GM12878 (cell line): Measurements from ENCODE around the gene LAMA2. TPM values are rescaled to one million over a fixed set of nuclear protein-coding genes. Genes with fewer than 3 reads are reported as not detected.

Source experiments
- ATAC-seq: fragments of 200-7000 bp; cut with Tn5 transposase; 3 replicates; pipeline ENCODE4 v1.9.1; 2020; ENCODE audit warnings: mild to moderate bottlenecking, moderate library complexity
- BruUV-seq: library from RNA; stranded (reverse); fragments of 400-500 nt; replicated peaks from 2 replicates; lab custom pipeline; 2021; lab: Mats Ljungman, UMichigan
- CTCF ChIA-PET: fragments of 300-600 bp; sonication (Branson Sonifier 250); formaldehyde crosslinking; extraction: SDS; loops from one replicate; lab custom pipeline; 2021; ENCODE audit warnings: inconsistent platforms; lab: Yijun Ruan, JAX
- POLR2A ChIA-PET: fragments of 350-600 bp; formaldehyde crosslinking; extraction: SDS; loops from one replicate; lab custom pipeline; 2021; ENCODE audit warnings: inconsistent platforms; lab: Charles Lee
- RAD21 ChIA-PET: fragments of 300-600 bp; sonication (Branson Sonifier 250); formaldehyde crosslinking; loops from one replicate; lab custom pipeline; 2023; ENCODE audit warnings: antibody characterized with exemption; ENCODE audit not compliant: unreplicated experiment; lab: Charles Lee
- SMC1A ChIA-PET: fragments of 300-600 bp; sonication (Branson Sonifier 250); formaldehyde crosslinking; loops from one replicate; lab custom pipeline; 2023; ENCODE audit not compliant: unreplicated experiment, uncharacterized antibody; lab: Charles Lee
- DNase-seq: peaks from one replicate; pipeline ENCODE4 v3.0.0-alpha.2; 2011; ENCODE audit warnings: low read depth, low spot score
- FAIRE-seq: peaks from 3 replicates; lab custom pipeline; 2011; peaks lifted over from hg19 to GRCh38; lab: Jason Lieb, UNC
- H2AFZ ChIP-seq: 2 replicates; pipeline ENCODE4 v1.6.0; 2011; ENCODE audit warnings: low read depth, low read length, control low read depth; ENCODE audit not compliant: control insufficient read depth
- H3K27ac ChIP-seq: 2 replicates; pipeline ENCODE4 v1.5.1; 2011; ENCODE audit warnings: control low read depth; ENCODE audit not compliant: control insufficient read depth, insufficient read depth
- H3K27me3 ChIP-seq, 2 experiments: replicated peaks in 1 of 2; 2 replicates each; pipeline versions ENCODE4 v1.6.0 to v1.6.1; 2011; ENCODE audit warnings: low read length in 1 of 2; ENCODE audit not compliant: control insufficient read depth in 2 of 2, insufficient read depth in 2 of 2
- H3K36me3 ChIP-seq, 2 experiments: 2 replicates each; pipeline ENCODE4 v1.5.1; 2011; ENCODE audit warnings: low read length in 1 of 2; ENCODE audit not compliant: control insufficient read depth in 2 of 2, insufficient read depth in 2 of 2
- H3K4me1 ChIP-seq: 2 replicates; pipeline ENCODE4 v1.6.1; 2011; ENCODE audit warnings: mild to moderate bottlenecking, low read length, moderate library complexity, mixed read lengths; ENCODE audit not compliant: control insufficient read depth, insufficient read depth
- H3K4me2 ChIP-seq: 2 replicates; pipeline ENCODE4 v1.6.0; 2011; ENCODE audit warnings: control low read depth; ENCODE audit not compliant: control insufficient read depth, insufficient read depth
- H3K4me3 ChIP-seq: fragments of 200-600 bp; sonication (generic); 2 replicates; pipeline ENCODE4 v1.5.1; 2016
- H3K79me2 ChIP-seq: 2 replicates; pipeline ENCODE4 v1.6.0; 2011; ENCODE audit warnings: low read length; ENCODE audit not compliant: control insufficient read depth, insufficient read depth
- H3K9ac ChIP-seq: 2 replicates; pipeline ENCODE4 v1.8.0; 2011; ENCODE audit warnings: low read length, control low read depth, mixed read lengths; ENCODE audit not compliant: control insufficient read depth, insufficient read depth
- H3K9me3 ChIP-seq: replicated peaks from 3 replicates; pipeline ENCODE4 v1.5.1; 2011; ENCODE audit warnings: mild to moderate bottlenecking, low read length; ENCODE audit not compliant: control insufficient read depth, insufficient read depth
- H4K20me1 ChIP-seq: 2 replicates; pipeline ENCODE4 v1.6.0; 2011; ENCODE audit not compliant: control insufficient read depth, insufficient read depth
- ATF7 ChIP-seq: fragments of 450-650 bp; IDR thresholded peaks from 2 replicates; pipeline ENCODE4 v1.6.1; 2016; ENCODE audit warnings: low read depth, mild to moderate bottlenecking
- BRCA1 ChIP-seq: IDR thresholded peaks from 2 replicates; pipeline ENCODE4 v1.6.1; 2011; ENCODE audit warnings: low read depth, low read length, improper control_type of control experiment
- NFXL1 ChIP-seq: fragments of 450-650 bp; IDR thresholded peaks from 2 replicates; pipeline ENCODE4 v1.6.1; 2017; ENCODE audit warnings: antibody characterized with exemption, mild to moderate bottlenecking, borderline replicate concordance
- POLR2AphosphoS2 ChIP-seq: IDR thresholded peaks from 2 replicates; pipeline ENCODE4 v1.6.1; 2011; ENCODE audit warnings: low read depth, mild to moderate bottlenecking, low read length, improper control_type of control experiment, moderate library complexity
- RELA ChIP-seq: fragments of 450-650 bp; IDR thresholded peaks from 2 replicates; pipeline ENCODE4 v1.8.0; 2014; ENCODE audit warnings: borderline replicate concordance; ENCODE audit not compliant: partially characterized antibody
- SREBF1 ChIP-seq: IDR thresholded peaks from 2 replicates; pipeline ENCODE4 v1.6.1; 2012; ENCODE audit warnings: mild to moderate bottlenecking, low read length
- STAT1 ChIP-seq: fragments of 450-650 bp; conservative IDR thresholded peaks from 2 replicates; pipeline ENCODE4 v1.6.1; 2014; ENCODE audit warnings: antibody characterized with exemption, mild to moderate bottlenecking
- SUZ12 ChIP-seq: fragments of 200-600 bp; sonication (generic); IDR thresholded peaks from one replicate; pipeline ENCODE4 v1.6.1; 2018; ENCODE audit warnings: antibody characterized with exemption, mild to moderate bottlenecking; ENCODE audit not compliant: unreplicated experiment
- TAF1 ChIP-seq: IDR thresholded peaks from 2 replicates; pipeline ENCODE4 v1.6.1; 2011; ENCODE audit warnings: mild to moderate bottlenecking, low read depth, low read length, borderline replicate concordance
- in situ Hi-C: fragments of 300-500 bp; cut with MboI; formaldehyde crosslinking; loops from 9 replicates; pipeline ENCODE4 v1.14.3; 2018; ENCODE audit warnings: mixed read lengths
- intact Hi-C: fragments of 100-400 bp; cut with micrococcal nuclease; formaldehyde crosslinking; loops from one replicate; pipeline ENCODE4 v1.14.2; 2022; ENCODE audit not compliant: unreplicated experiment
- polyA plus RNA-seq, 11 experiments: library from polyadenylated mRNA; depleted of rRNA in 4 of 11; unstranded in 6 of 11; stranded (reverse) in 5 of 11; fragments of >200 nt; fragmentation: Nextera tagmentation in 4 of 11; fragmentation: Illumina TruSeq in 1 of 11; extraction: Ambion mirVana in 4 of 11; extraction: Trizol in 1 of 11; gene quantifications; 1 replicate in 1 of 11; 2 replicates in 10 of 11; pipeline versions ENCODE4 v1.2.1 to v1.2.3, GENCODE V29; 2011 to 2016; ENCODE audit warnings: inconsistent platforms in 2 of 11, missing spikeins in 2 of 11, low read depth in 1 of 11
- total RNA-seq, 4 experiments: library from RNA; depleted of rRNA in 3 of 4; stranded (reverse); fragments of >200 nt in 3 of 4; fragmentation: Illumina TruSeq in 1 of 4; extraction: Trizol in 1 of 4; gene quantifications; 2 replicates each; pipeline versions ENCODE4 v1.2.1 to v1.2.3, GENCODE V29; 2013 to 2021
- TF ChIP-seq, protein P1 (sequence below): IDR thresholded peaks from 2 replicates; pipeline ENCODE4 v1.6.1; 2012; ENCODE audit warnings: improper control_type of control experiment, low read depth, low read length; ENCODE audit not compliant: insufficient replicate concordance
- TF ChIP-seq, protein P2 (sequence below): IDR thresholded peaks from 2 replicates; pipeline ENCODE4 v1.6.1; 2012; ENCODE audit warnings: low read depth, low read length, improper control_type of control experiment
- TF ChIP-seq, protein P3 (sequence below): IDR thresholded peaks from 2 replicates; pipeline ENCODE4 v1.6.1; 2012; ENCODE audit warnings: low read depth, low read length, improper control_type of control experiment
- TF ChIP-seq, protein P4 (sequence below): fragments of 450-650 bp; conservative IDR thresholded peaks from 2 replicates; pipeline ENCODE4 v1.6.1; 2017; ENCODE audit warnings: mild to moderate bottlenecking, moderate library complexity
- TF ChIP-seq, protein P5 (sequence below): fragments of 450-650 bp; formaldehyde crosslinking; IDR thresholded peaks from 2 replicates; pipeline ENCODE4 v1.4.0; 2022; ENCODE audit warnings: mild to moderate bottlenecking, moderate library complexity

LAMA2 gene
- total and polyA plus RNA-seq, 10 of the 15 experiments (the other 5 are each of a cell fraction or from before 2014, with no cell fraction given) = 0.04 to 2.0 (median 0.37) TPM; not detected in 1

DNA sequence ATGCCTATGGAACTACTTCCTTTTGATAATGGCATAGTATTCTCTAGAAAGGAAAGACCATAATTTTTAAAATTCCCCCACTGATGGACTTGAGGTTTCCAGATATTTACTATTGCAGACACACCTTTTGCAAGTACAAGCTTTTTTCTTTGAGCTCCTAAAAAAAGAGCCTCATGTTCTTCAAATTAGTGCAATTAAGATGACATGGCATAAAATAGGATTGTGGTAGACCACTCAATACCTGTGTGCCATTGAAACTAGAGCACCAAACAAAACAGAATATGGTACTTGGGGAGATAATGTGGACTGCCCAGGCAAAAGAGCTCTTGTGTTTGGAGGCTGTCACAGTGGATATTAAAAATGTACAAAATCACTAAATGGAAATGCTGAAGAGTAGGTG is 19.0 kb upstream of the LAMA2 start:
- H3K9me3 ChIP-seq = no peaks in the 10 kb centered on the region
- H3K4me2 ChIP-seq = no peak overlapping the region
- ChIA-PET CTCF (no interaction called here), SMC1A (no interaction called here), RAD21 (no interaction called here), POLR2A (no interaction called here)
- no peak overlapping the region for H3K27ac ChIP-seq
- ATAC-seq (no peak), FAIRE-seq (no peak), DNase-seq (no peak)
- TF ChIP-seq, protein P1, sequence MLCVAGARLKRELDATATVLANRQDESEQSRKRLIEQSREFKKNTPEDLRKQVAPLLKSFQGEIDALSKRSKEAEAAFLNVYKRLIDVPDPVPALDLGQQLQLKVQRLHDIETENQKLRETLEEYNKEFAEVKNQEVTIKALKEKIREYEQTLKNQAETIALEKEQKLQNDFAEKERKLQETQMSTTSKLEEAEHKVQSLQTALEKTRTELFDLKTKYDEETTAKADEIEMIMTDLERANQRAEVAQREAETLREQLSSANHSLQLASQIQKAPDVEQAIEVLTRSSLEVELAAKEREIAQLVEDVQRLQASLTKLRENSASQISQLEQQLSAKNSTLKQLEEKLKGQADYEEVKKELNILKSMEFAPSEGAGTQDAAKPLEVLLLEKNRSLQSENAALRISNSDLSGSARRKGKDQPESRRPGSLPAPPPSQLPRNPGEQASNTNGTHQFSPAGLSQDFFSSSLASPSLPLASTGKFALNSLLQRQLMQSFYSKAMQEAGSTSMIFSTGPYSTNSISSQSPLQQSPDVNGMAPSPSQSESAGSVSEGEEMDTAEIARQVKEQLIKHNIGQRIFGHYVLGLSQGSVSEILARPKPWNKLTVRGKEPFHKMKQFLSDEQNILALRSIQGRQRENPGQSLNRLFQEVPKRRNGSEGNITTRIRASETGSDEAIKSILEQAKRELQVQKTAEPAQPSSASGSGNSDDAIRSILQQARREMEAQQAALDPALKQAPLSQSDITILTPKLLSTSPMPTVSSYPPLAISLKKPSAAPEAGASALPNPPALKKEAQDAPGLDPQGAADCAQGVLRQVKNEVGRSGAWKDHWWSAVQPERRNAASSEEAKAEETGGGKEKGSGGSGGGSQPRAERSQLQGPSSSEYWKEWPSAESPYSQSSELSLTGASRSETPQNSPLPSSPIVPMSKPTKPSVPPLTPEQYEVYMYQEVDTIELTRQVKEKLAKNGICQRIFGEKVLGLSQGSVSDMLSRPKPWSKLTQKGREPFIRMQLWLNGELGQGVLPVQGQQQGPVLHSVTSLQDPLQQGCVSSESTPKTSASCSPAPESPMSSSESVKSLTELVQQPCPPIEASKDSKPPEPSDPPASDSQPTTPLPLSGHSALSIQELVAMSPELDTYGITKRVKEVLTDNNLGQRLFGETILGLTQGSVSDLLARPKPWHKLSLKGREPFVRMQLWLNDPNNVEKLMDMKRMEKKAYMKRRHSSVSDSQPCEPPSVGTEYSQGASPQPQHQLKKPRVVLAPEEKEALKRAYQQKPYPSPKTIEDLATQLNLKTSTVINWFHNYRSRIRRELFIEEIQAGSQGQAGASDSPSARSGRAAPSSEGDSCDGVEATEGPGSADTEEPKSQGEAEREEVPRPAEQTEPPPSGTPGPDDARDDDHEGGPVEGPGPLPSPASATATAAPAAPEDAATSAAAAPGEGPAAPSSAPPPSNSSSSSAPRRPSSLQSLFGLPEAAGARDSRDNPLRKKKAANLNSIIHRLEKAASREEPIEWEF = no peak
- TF ChIP-seq, protein P2, sequence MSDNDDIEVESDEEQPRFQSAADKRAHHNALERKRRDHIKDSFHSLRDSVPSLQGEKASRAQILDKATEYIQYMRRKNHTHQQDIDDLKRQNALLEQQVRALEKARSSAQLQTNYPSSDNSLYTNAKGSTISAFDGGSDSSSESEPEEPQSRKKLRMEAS = no peak
- TF ChIP-seq, protein P3, sequence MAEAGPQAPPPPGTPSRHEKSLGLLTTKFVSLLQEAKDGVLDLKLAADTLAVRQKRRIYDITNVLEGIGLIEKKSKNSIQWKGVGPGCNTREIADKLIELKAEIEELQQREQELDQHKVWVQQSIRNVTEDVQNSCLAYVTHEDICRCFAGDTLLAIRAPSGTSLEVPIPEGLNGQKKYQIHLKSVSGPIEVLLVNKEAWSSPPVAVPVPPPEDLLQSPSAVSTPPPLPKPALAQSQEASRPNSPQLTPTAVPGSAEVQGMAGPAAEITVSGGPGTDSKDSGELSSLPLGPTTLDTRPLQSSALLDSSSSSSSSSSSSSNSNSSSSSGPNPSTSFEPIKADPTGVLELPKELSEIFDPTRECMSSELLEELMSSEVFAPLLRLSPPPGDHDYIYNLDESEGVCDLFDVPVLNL = no peak
- TF ChIP-seq POLR2AphosphoS2 = no peak
- TF ChIP-seq NFXL1 = no peak
- TF ChIP-seq TAF1 = no peak
- TF ChIP-seq SREBF1 = no peak
- TF ChIP-seq RELA = no peak
- TF ChIP-seq, protein P4, sequence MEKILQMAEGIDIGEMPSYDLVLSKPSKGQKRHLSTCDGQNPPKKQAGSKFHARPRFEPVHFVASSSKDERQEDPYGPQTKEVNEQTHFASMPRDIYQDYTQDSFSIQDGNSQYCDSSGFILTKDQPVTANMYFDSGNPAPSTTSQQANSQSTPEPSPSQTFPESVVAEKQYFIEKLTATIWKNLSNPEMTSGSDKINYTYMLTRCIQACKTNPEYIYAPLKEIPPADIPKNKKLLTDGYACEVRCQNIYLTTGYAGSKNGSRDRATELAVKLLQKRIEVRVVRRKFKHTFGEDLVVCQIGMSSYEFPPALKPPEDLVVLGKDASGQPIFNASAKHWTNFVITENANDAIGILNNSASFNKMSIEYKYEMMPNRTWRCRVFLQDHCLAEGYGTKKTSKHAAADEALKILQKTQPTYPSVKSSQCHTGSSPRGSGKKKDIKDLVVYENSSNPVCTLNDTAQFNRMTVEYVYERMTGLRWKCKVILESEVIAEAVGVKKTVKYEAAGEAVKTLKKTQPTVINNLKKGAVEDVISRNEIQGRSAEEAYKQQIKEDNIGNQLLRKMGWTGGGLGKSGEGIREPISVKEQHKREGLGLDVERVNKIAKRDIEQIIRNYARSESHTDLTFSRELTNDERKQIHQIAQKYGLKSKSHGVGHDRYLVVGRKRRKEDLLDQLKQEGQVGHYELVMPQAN = no peak
- no peak for TF ChIP-seq SUZ12
- no peak for TF ChIP-seq STAT1
- no peak for TF ChIP-seq ATF7
- TF ChIP-seq, protein P5, sequence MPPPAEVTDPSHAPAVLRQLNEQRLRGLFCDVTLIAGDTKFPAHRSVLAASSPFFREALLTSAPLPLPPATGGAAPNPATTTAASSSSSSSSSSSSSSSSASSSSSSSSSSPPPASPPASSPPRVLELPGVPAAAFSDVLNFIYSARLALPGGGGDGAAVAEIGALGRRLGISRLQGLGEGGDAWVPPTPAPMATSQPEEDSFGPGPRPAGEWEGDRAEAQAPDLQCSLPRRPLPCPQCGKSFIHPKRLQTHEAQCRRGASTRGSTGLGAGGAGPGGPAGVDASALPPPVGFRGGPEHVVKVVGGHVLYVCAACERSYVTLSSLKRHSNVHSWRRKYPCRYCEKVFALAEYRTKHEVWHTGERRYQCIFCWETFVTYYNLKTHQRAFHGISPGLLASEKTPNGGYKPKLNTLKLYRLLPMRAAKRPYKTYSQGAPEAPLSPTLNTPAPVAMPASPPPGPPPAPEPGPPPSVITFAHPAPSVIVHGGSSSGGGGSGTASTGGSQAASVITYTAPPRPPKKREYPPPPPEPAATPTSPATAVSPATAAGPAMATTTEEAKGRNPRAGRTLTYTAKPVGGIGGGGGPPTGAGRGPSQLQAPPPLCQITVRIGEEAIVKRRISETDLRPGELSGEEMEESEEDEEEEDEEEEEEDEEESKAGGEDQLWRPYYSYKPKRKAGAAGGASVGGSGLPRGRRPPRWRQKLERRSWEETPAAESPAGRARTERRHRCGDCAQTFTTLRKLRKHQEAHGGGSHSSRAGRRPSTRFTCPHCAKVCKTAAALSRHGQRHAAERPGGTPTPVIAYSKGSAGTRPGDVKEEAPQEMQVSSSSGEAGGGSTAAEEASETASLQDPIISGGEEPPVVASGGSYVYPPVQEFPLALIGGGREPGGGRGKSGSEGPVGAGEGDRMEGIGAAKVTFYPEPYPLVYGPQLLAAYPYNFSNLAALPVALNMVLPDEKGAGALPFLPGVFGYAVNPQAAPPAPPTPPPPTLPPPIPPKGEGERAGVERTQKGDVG (CRISPR knock-in tag) = no peak
- no peak for TF ChIP-seq BRCA1
- BruUV-seq = no TSS peak
- H3K4me3 ChIP-seq = no peak overlapping the region
- in situ Hi-C loops = no loop called here
- no peaks in the 10 kb centered on the region for H4K20me1 ChIP-seq
- H3K27me3 ChIP-seq = no peaks in the 10 kb centered on the region
- no peaks in the 10 kb centered on the region for H3K36me3 ChIP-seq
- H3K79me2 ChIP-seq = no peaks in the 10 kb centered on the region
- H3K4me1 ChIP-seq = no peaks in the 10 kb centered on the region
- intact Hi-C loops = no loop called here
- no peak overlapping the region for H2AFZ ChIP-seq
- no peak overlapping the region for H3K9ac ChIP-seq
